RWPE1 (cell line): Measurements from ENCODE around the gene PDE3A.

ENCODE experiments used
- CTCF ChIA-PET: fragments of 350-600 bp; sonication (Branson Sonifier 250); formaldehyde crosslinking; extraction: SDS; loops from one replicate; lab custom pipeline; 2021; lab: Yijun Ruan, JAX
- POLR2A ChIA-PET: fragments of 400-600 bp; formaldehyde crosslinking; extraction: SDS; loops from one replicate; lab custom pipeline; 2020; ENCODE audit warnings: antibody characterized with exemption; ENCODE audit not compliant: low non-redundant PET; lab: Yijun Ruan, JAX
- DNase-seq: peaks from one replicate; pipeline ENCODE4 v3.0.0; 2012; ENCODE audit warnings: low spot score
- H3K27ac ChIP-seq: fragments of 450-650 bp; 2 replicates; pipeline ENCODE4 v1.5.1; 2017
- CTCF ChIP-seq: fragments of 450-650 bp; conservative IDR thresholded peaks from 2 replicates; pipeline ENCODE4 v1.5.1; 2017; ENCODE audit warnings: low read depth, mild to moderate bottlenecking

The PDE3A gene

GRCh38 chr12:20711846-20712245 lies 343.5 kb downstream of the PDE3A start:
- no peak for TF ChIP-seq CTCF
- ChIA-PET CTCF (no interaction called here), POLR2A (no interaction called here)

GRCh38 chr12:20716037-20716436 lies 347.7 kb downstream of the PDE3A start:
- DNase-seq, result no peak
- POLR2A ChIA-PET, result no interaction called here
- CTCF ChIA-PET, result no interaction called here
- TF ChIP-seq CTCF, result no peak
- H3K27ac ChIP-seq, result no peak overlapping the region

More at GRCh38 chr12:20711846-20712245, 343.5 kb downstream of the PDE3A start:
- H3K27ac ChIP-seq, result no peak overlapping the region
- DNase-seq, result no peak

- CTCF ChIA-PET, result no interaction called here
- POLR2A ChIA-PET, result no interaction called here
- H3K27ac ChIP-seq, result no peak overlapping the region
- no peak for TF ChIP-seq CTCF
- no peak for DNase-seq
Observed at GRCh38 chr12:20716985-20717384, 348.6 kb downstream of the PDE3A start.

- no peak overlapping the region for H3K27ac ChIP-seq
- CTCF ChIA-PET, result no interaction called here
- POLR2A ChIA-PET, result no interaction called here
- TF ChIP-seq CTCF, result no peak
- DNase-seq, result no peak
Observed at GRCh38 chr12:20718294-20718693, 350.0 kb downstream of the PDE3A start.

GRCh38 chr12:20722142-20722541 lies 353.8 kb downstream of the PDE3A start:
- CTCF ChIA-PET, result no interaction called here
- no peak for DNase-seq
- H3K27ac ChIP-seq, result no peak overlapping the region
- TF ChIP-seq CTCF, result no peak
- POLR2A ChIA-PET, result no interaction called here

GRCh38 chr12:20731274-20731673 lies 362.9 kb downstream of the PDE3A start:
- no peak for DNase-seq
- ChIA-PET CTCF (no interaction called here), POLR2A (no interaction called here)
- TF ChIP-seq CTCF, result no peak
- no peak overlapping the region for H3K27ac ChIP-seq
